Measurements from ENCODE around the gene RASGRF2.

RASGRF2 gene

DNA sequence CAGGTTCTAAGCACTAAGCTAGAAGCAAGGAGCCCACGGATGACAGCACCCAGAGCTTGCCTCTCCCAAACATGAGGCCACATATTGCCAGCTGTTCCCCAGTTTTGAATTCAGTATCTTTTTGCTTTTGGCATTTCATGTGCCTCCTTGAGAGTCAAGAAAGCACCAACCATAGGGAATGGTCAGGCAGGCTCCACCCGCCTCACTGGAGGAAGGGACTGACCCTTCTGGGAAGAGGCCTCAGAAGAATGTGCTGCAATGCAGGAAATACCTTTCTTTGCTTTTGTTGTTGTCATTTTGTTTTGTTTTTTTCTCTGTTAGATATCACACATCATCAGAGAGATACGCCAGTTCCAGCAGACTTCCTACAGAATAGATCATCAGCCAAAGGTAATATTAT lies 259.2 kb downstream of the RASGRF2 start:
- TF ChIP-seq, protein P1, sequence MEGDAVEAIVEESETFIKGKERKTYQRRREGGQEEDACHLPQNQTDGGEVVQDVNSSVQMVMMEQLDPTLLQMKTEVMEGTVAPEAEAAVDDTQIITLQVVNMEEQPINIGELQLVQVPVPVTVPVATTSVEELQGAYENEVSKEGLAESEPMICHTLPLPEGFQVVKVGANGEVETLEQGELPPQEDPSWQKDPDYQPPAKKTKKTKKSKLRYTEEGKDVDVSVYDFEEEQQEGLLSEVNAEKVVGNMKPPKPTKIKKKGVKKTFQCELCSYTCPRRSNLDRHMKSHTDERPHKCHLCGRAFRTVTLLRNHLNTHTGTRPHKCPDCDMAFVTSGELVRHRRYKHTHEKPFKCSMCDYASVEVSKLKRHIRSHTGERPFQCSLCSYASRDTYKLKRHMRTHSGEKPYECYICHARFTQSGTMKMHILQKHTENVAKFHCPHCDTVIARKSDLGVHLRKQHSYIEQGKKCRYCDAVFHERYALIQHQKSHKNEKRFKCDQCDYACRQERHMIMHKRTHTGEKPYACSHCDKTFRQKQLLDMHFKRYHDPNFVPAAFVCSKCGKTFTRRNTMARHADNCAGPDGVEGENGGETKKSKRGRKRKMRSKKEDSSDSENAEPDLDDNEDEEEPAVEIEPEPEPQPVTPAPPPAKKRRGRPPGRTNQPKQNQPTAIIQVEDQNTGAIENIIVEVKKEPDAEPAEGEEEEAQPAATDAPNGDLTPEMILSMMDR (IDR thresholded peaks at IDR 0.05; ENCODE audit: low read depth, low read length, missing control alignments), result no peak
- no peak for DNase-seq (ENCODE audit: low read depth)
- no peak overlapping the region for H3K4me3 ChIP-seq (ENCODE audit: low read depth, low read length)

DNA sequence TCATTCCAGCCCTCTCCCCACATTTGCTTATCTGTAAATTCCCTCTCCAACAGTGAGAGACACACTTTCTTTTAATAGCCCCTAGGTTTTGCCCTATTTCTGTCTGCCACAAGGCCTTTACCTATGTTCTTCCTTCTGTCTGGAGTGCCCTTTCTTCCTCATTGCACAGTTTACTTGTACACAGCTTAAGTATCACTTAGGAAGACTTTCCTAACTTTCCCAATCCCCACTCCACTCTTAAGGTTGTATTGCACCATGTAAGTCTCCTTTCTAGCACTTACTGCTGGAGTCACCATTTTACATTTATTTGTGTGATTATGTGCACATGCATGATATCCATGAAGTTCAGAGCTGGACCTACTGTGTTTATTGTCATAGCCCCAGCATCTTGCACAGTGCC lies 262.1 kb downstream of the RASGRF2 start:
- TF ChIP-seq, protein P1 (IDR thresholded peaks at IDR 0.05; ENCODE audit: low read depth, low read length, missing control alignments), result no peak
- no peak overlapping the region for H3K4me3 ChIP-seq (ENCODE audit: low read depth, low read length)
- DNase-seq (ENCODE audit: low read depth), result no peak

DNA sequence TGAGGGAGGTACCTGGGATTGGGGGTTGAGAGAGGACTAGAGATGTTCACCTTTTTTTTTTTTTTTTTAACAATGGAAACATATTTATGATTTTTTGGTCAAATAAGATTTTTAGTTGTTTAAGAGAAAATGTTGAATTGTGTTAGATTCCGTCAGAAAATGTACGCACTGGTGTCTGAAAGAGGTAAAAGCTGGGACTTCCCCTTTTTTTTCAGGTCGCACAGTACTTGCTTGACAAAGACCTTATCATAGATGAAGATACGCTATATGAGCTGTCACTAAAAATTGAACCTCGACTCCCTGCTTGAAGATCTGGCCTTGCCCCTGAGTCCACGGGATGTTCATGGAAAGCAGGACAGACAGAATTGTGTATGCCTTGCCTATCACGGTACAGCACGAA lies 265.3 kb downstream of the RASGRF2 start:
- TF ChIP-seq, protein P1 (IDR thresholded peaks at IDR 0.05; ENCODE audit: low read depth, low read length, missing control alignments), result no peak
- DNase-seq (ENCODE audit: low read depth), result no peak
- no peak overlapping the region for H3K4me3 ChIP-seq (ENCODE audit: low read depth, low read length)

DNA sequence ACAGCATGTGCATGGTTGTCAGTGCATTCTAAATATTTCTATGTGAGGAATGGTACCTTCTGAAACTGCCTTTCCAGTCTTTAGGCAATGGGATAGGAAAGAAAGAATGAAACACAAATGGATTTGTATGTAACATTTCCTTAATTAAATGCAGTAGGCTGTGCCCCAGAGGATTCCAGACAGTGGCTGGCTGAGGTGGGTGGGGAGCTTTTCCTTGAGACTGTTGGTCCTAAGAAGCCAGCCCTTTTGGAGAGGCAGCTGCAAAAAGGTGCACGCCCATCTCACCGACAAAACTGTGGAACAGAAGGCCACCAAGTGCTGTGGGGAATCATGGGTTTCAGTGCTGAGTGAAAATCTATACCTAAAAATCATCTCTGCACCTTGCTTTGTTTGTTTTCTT lies 266.1 kb downstream of the RASGRF2 start:
- TF ChIP-seq, protein P1 (IDR thresholded peaks at IDR 0.05; ENCODE audit: low read depth, low read length, missing control alignments), result no peak
- no peak for DNase-seq (ENCODE audit: low read depth)
- H3K4me3 ChIP-seq (ENCODE audit: low read depth, low read length), result no peak overlapping the region

DNA sequence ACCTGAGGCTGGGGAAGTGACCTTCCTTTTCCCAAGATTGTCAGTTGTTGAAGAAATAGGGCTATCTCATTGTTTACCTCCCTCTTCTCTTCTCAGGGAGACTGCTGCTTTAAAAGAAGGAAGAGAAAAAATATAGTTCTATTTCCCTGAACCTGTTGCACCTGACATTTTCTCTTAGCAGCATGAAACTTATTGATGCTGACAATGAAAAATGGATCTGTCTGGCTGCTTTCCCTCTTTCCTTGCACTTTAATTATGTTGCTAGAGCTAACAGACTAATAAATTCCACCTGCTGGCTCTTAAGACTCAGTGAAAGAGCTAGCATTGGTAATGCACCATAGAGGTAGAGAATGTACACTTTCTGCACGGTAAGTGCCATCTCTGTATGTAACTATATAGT lies 266.8 kb downstream of the RASGRF2 start:
- TF ChIP-seq, protein P1 (IDR thresholded peaks at IDR 0.05; ENCODE audit: low read depth, low read length, missing control alignments), result no peak
- DNase-seq (ENCODE audit: low read depth), result no peak
- no peak overlapping the region for H3K4me3 ChIP-seq (ENCODE audit: low read depth, low read length)

DNA sequence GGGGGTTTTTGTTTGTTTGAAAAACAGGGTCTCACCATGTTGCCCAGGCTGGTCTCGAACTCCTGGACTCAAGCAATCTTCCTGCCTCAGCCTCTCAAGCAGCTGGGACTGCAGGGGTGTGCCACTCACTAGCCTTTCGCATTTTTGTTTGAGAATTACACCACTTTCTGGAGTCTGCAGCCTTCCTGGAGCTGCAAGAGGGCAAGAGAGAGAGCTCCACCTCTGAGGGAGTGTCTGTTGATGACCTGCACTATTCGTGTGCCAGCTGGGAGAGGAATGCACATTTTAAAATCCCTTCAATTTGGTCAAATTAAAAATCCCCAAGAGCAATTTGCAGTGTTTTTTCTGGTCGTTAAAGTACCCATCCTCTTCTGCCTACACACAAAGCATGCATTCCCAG lies 267.9 kb downstream of the RASGRF2 start:
- H3K4me3 ChIP-seq (ENCODE audit: low read depth, low read length), result no peak overlapping the region
- TF ChIP-seq, protein P1 (IDR thresholded peaks at IDR 0.05; ENCODE audit: low read depth, low read length, missing control alignments), result no peak
- DNase-seq (ENCODE audit: low read depth), result no peak

DNA sequence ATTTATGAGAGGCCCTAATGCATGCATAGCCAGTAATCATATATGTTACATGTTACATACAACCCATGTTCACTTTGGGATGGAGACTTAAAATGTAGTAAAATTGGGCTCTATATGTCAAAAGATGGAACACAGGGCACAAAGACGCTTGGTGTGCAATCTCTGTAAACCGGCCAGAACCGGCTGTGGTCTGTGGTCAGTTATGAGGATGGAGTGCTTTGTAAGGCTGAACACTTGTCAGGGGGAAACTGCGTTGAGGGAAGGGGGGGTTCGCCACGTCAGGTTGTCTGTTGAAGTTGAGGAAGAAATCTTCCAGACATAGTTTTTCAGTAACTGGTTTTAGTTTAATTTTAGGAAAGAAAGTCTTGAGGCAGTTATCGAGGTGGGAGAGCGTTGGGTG lies 270.3 kb downstream of the RASGRF2 start:
- TF ChIP-seq, protein P1 (IDR thresholded peaks at IDR 0.05; ENCODE audit: low read depth, low read length, missing control alignments), result no peak
- no peak for DNase-seq (ENCODE audit: low read depth)

More for the DNA sequence above, 270.3 kb downstream of the RASGRF2 start:
- no peak overlapping the region for H3K4me3 ChIP-seq (ENCODE audit: low read depth, low read length)
